ENCODE results near the gene CMIP.

Gene CMIP

DNA sequence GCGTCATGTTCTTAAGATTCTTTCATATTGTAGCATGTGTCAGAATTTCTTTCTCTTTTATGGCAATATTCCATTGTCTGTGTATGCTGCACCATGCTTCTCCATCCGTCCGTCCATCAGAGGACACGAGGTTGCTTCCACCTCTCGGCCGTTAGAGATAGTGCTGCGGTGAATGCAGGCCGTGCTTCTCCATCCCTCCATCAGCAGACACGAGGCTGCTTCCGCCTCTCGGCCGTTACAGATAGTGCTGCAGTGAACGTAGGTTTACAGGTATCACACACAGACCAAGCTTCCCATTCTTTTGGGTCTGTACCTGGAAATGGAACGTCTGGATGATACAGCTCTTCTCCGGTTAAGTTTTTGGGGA is 113.5 kb downstream of the CMIP start:
- H3K27me3 ChIP-seq, result no peaks in the 10 kb centered on the region
- peaks cover 5 to 13% of the 10 kb centered on the region in 2 experiments for H3K4me1 ChIP-seq (ENCODE audit: control insufficient read depth in 1 of 2, insufficient read depth in 1 of 2, low read depth in 1 of 2, low read length in 1 of 2)
- no peaks in the 10 kb centered on the region for H3K9me3 ChIP-seq
- TF ChIP-seq, protein P1, sequence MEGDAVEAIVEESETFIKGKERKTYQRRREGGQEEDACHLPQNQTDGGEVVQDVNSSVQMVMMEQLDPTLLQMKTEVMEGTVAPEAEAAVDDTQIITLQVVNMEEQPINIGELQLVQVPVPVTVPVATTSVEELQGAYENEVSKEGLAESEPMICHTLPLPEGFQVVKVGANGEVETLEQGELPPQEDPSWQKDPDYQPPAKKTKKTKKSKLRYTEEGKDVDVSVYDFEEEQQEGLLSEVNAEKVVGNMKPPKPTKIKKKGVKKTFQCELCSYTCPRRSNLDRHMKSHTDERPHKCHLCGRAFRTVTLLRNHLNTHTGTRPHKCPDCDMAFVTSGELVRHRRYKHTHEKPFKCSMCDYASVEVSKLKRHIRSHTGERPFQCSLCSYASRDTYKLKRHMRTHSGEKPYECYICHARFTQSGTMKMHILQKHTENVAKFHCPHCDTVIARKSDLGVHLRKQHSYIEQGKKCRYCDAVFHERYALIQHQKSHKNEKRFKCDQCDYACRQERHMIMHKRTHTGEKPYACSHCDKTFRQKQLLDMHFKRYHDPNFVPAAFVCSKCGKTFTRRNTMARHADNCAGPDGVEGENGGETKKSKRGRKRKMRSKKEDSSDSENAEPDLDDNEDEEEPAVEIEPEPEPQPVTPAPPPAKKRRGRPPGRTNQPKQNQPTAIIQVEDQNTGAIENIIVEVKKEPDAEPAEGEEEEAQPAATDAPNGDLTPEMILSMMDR (IDR thresholded peaks at IDR 0.05), result no peak
- peak overlapping the region; percentile 58 for H3K27ac ChIP-seq
- peaks cover 8% of the 10 kb centered on the region for H3K36me3 ChIP-seq
- no peak overlapping the region for H3K4me3 ChIP-seq (ENCODE audit: low read depth in 1 of 2, low read length in 1 of 2)

DNA sequence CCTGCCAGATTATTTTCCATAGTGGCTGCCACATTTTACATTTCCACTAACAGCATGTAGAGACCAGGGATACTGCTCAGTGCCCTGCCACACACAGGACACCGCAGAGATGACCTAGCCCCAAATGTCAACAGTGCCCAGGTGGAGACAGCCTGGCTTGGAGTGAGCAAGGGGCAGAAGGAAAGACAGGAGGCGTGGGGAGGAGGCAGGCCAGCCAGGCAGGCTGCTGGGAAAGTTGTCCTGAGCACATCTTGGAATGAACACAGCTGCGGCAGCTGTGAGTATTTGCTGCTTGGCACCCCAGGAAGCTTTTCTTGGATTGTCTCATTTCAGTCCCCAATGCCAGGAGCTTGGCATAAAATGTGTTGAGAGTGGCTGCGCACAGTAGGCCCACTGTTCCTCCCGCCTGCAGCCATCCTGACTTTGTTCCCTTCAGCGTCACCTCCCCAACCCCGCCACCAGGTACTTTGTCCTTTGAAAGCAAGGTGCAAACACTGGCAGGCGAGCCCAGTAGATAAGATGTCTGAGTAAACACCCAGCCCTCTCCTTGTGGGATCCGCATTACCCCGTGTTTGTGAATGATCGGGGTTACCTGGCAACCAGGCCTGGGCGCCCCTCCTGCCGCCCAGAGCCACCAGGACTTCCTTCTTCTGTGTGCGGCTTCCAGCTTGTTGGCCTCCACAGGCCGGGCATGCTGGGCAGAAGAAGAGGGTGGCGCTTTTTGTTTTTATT is 114.0 kb downstream of the CMIP start:
- H3K4me1 ChIP-seq (ENCODE audit: control insufficient read depth in 1 of 2, insufficient read depth in 1 of 2, low read depth in 1 of 2, low read length in 1 of 2), result peaks cover 5 to 13% of the 10 kb centered on the region in 2 experiments
- no peak overlapping the region for H3K4me3 ChIP-seq (ENCODE audit: low read depth in 1 of 2, low read length in 1 of 2)
- peak overlapping the region; percentile 58 for H3K27ac ChIP-seq
- no peaks in the 10 kb centered on the region for H3K9me3 ChIP-seq
- peaks cover 8% of the 10 kb centered on the region for H3K36me3 ChIP-seq
- no peaks in the 10 kb centered on the region for H3K27me3 ChIP-seq
- TF ChIP-seq, protein P1 (IDR thresholded peaks at IDR 0.05), result no peak

DNA sequence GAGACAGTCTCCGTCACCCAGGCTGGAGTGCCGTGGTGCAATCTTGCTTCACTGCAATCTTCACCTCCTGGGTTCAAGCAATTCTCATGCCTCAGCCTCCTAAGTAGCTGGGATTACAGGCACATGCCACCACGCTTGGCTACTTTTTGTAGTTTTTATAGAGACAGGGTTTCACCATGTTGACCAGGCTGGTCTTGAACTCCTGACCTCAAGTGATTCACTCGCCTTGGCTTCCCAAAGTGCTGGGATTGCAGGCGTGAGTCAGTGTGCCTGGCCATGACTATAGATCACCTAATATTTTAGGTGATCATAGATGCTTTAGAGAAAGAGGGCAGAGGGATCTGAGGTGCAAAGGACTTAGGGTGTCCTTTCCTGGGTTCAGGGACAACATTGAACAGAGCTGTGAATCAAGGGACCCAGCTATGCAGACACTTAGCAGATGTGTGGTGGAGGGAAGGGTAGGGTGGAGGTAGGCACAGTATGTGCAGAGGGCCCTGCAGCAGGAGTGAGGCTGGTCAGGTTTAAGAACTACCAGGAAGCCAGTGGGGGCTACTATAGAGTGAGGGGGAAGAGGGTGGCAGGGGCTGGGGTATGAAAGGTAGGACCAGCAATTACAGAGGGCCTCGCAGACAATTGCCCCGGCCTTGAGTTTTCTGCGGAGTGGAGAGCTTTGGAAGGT is 116.5 kb downstream of the CMIP start:
- Histone ChIP-seq H3K36me3 (peaks cover 8% of the 10 kb centered on the region), H3K4me1 (ENCODE audit: control insufficient read depth in 1 of 2, insufficient read depth in 1 of 2, low read depth in 1 of 2, low read length in 1 of 2) (peaks cover 5 to 13% of the 10 kb centered on the region in 2 experiments), H3K4me3 (ENCODE audit: low read depth in 1 of 2, low read length in 1 of 2) (no peak overlapping the region), H3K9me3 (no peaks in the 10 kb centered on the region), H3K27me3 (no peaks in the 10 kb centered on the region), H3K27ac (no peak overlapping the region)
- TF ChIP-seq, protein P1 (IDR thresholded peaks at IDR 0.05), result no peak

DNA sequence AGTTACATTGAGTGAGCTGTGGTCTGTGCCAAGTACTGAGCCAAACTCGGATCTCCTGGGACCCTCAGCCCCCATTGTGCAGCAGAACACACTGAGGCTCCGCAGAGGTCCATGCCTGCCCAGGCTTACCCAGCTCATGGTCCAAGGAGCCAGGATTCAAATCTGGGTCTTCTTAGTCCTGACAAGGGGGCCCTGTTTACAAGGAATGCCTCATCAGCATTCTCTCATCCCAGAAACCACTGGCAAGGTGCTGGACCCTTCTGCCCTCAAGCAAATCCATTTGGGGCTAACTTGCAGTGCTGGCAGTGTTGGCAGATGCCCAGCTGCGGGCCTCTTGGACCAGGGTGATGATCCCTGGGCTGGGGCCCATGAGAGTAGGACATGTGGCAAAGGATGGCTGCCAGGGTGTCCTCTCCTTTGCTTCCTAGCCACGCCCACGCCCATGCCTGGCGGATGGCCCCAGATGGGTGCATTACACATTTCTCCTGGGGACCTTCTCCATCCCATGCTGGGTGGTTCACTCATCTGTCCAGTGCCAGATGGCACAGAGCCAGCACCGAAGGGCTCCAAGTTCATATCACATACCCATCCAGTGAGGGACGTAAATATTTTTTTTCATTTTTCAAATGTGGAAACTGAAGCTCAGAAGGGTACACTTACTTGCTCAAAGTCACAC is 117.7 kb downstream of the CMIP start:
- TF ChIP-seq, protein P1 (IDR thresholded peaks at IDR 0.05), result no peak
- Histone ChIP-seq H3K36me3 (peaks cover 8% of the 10 kb centered on the region), H3K4me1 (ENCODE audit: control insufficient read depth in 1 of 2, insufficient read depth in 1 of 2, low read depth in 1 of 2, low read length in 1 of 2) (peaks cover 5 to 13% of the 10 kb centered on the region in 2 experiments), H3K9me3 (no peaks in the 10 kb centered on the region), H3K4me3 (ENCODE audit: low read depth in 1 of 2, low read length in 1 of 2) (no peak overlapping the region), H3K27ac (peak overlapping the region; percentile 13), H3K27me3 (no peaks in the 10 kb centered on the region)

DNA sequence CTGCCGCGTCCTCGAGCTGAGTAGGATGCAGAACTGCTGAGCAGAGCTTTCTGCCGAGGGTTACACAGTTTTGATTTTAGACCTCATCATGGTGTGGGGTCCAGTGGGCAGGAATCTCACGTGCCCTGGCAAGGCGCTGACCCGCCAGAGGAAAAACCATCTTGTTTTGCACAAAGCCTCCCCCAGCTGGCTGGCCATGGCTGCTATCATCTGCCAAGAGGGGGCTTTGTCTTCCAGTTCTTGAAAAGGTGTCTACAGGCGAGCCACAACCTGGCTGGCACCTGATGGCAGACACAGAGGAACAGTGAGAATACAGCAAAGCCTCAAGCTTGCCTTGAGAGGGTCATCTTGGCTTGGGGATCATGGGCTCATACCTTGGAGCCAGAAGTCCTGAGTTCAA is 118.3 kb downstream of the CMIP start:
- no peak overlapping the region for H3K4me3 ChIP-seq (ENCODE audit: low read depth in 1 of 2, low read length in 1 of 2)
- peaks cover 8% of the 10 kb centered on the region for H3K36me3 ChIP-seq
- no peak overlapping the region for H3K27ac ChIP-seq
- no peaks in the 10 kb centered on the region for H3K27me3 ChIP-seq
- H3K9me3 ChIP-seq, result no peaks in the 10 kb centered on the region
- TF ChIP-seq, protein P1 (IDR thresholded peaks at IDR 0.05), result no peak
- H3K4me1 ChIP-seq (ENCODE audit: control insufficient read depth in 1 of 2, insufficient read depth in 1 of 2, low read depth in 1 of 2, low read length in 1 of 2), result peaks cover 5 to 13% of the 10 kb centered on the region in 2 experiments
